ENCODE results near the gene TNFRSF17. TPM values are rescaled to one million over a fixed set of nuclear protein-coding genes. Genes with fewer than 3 reads are reported as not detected.
"Not testable (repeated sequence)": the region's sequence is repeated elsewhere in the genome, so short reads cannot be mapped to it uniquely, and the experiment has no call there.

Gene TNFRSF17
- not detected for total RNA-seq (ENCODE audit: unreplicated experiment)
- long read RNA-seq = 0 reads

DNA sequence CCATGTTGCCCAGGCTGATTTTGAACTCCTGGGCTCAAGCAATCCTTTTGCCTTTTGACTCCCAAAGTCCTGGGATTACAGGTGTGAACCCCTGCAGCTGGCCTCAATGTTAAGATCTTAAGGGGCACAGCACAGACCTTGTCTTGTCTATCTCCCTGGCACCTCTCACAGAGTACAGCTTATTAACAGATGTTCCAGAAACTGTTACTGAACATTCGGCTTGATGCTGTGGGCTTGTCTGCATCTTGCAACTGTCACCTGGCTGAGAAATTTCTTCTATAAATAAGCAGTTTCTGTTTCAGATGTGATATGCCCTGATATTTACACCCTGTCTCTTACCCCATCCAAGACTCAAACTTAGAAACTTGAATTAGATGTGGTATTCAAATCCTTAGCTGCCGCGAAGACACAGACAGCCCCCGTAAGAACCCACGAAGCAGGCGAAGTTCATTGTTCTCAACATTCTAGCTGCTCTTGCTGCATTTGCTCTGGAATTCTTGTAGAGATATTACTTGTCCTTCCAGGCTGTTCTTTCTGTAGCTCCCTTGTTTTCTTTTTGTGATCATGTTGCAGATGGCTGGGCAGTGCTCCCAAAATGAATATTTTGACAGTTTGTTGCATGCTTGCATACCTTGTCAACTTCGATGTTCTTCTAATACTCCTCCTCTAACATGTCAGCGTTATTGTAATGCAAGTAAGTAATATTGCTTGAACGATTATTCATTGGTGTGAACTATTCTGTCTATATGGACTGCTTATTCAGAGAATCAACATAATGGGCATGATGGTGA lies at the start of gene TNFRSF17:
TSS of gene TNFRSF17 (plus strand) at position 450 of the 791 bp plus-strand sequence. CDS start at position 565, 115 bp downstream.
- Mint-ChIP-seq H3K4me1 (ENCODE audit: low read depth, unreplicated experiment) (peaks cover 5% of the 10 kb centered on the region), H3K27me3 (ENCODE audit: unreplicated experiment) (no peaks in the 10 kb centered on the region), H3K36me3 (ENCODE audit: unreplicated experiment) (no peaks in the 10 kb centered on the region), H3K27ac (ENCODE audit: unreplicated experiment) (no peak within 1 kb of the TSS), H3K9me3 (ENCODE audit: unreplicated experiment) (peaks cover 6% of the 10 kb centered on the region), H3K4me3 (ENCODE audit: unreplicated experiment) (no peak within 1 kb of the TSS)
- no peak for DNase-seq
- TF ChIP-seq, protein P1, sequence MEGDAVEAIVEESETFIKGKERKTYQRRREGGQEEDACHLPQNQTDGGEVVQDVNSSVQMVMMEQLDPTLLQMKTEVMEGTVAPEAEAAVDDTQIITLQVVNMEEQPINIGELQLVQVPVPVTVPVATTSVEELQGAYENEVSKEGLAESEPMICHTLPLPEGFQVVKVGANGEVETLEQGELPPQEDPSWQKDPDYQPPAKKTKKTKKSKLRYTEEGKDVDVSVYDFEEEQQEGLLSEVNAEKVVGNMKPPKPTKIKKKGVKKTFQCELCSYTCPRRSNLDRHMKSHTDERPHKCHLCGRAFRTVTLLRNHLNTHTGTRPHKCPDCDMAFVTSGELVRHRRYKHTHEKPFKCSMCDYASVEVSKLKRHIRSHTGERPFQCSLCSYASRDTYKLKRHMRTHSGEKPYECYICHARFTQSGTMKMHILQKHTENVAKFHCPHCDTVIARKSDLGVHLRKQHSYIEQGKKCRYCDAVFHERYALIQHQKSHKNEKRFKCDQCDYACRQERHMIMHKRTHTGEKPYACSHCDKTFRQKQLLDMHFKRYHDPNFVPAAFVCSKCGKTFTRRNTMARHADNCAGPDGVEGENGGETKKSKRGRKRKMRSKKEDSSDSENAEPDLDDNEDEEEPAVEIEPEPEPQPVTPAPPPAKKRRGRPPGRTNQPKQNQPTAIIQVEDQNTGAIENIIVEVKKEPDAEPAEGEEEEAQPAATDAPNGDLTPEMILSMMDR (IDR thresholded peaks at IDR 0.05; ENCODE audit: partially characterized antibody, unreplicated experiment) = no peak

DNA sequence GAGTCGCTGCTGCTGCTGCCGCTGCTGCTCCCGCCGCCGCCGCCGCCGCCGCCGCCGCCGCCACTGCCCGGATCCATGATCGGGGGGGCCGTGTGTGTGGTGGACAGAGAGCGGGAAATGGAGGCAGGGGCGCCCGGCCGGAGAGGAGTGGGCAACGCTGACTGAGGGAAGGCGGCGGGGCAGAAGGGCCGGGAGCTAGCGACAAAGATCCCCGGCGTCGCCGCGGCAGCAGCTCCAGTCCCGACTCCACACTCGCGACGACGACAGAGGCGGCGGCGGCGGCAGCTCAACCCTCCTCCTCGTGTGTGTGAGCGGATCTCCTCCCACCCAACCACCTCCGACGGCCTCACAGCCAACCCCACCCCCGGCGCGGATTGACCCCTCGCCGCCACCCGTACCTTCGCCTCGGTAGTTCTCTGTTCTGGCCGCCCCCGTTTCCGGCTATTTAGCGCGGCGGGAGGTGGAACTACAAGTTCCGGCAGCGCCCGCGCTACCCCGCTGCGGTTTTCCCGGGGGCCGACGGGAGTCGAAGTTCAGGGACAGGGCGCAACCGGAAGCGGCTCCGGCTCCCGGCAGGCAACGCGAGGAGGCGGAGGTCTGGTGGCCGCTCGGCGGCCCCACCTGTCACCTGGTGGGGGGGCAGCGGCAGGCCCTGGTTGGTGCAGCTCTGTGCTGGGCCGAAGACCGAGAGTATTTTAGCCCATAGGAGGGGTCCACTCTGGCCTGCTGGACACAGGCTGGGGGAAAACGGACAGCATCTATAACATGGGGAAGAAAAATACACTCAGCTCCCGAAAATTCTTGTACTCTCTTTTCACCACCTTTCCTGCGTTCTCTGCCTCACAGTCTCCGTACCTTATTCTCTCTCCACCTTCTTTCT lies 49.1 kb upstream of the TNFRSF17 start, which contains the start of gene GSPT1:
TSS of gene GSPT1 (minus strand) at position 313 of the 880 bp plus-strand sequence. CDS start at position 77, 236 bp downstream.
- peak within 1 kb of the TSS; percentile 93 for H3K4me3 Mint-ChIP-seq (ENCODE audit: unreplicated experiment)
- peaks cover 12% of the 10 kb centered on the region for H3K9me3 Mint-ChIP-seq (ENCODE audit: unreplicated experiment)
- no peaks in the 10 kb centered on the region for H3K36me3 Mint-ChIP-seq (ENCODE audit: unreplicated experiment)
- TF ChIP-seq, protein P1 (IDR thresholded peaks at IDR 0.05; ENCODE audit: partially characterized antibody, unreplicated experiment) = peak; percentile 52
- peak; percentile 100 for DNase-seq
- H3K27ac Mint-ChIP-seq (ENCODE audit: unreplicated experiment) = peak within 1 kb of the TSS; percentile 99
- H3K4me1 Mint-ChIP-seq (ENCODE audit: low read depth, unreplicated experiment) = peaks cover 26% of the 10 kb centered on the region
- peaks cover 6% of the 10 kb centered on the region for H3K27me3 Mint-ChIP-seq (ENCODE audit: unreplicated experiment)

DNA sequence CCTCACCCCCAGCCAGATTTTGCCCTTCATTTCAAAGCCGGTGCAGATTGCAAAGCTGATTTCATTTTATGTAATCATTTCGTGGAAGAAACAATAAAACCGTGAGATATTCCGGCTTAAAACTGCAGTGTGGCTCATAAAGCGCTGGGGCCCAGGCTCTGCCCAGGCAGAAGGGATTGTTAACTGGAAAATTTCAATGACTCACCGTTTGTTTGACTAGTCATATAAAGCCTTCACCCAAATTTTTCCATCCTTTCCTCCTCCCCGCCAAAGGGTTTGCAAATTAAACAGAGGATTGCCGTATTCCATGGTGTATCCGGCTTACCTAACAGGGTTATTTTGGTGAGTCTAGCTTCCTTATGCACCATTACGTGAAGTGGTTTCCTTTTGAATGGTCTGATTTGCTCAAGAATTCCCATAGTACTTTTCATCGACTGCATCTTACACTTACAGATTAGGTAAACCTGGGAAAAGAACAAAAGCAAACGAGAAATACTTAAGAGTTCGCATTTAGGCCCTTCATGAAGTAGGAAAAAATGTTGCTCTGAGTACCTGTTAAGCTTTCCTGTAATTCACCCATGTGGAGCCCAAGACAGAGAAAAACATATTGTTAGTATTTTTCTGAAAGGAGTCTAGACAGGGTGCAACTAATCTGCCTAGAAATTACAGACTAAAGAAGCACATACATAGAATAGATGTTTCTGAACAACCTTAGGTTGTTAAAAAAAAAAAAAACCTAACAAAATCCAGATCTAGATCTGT lies 48.3 kb upstream of the TNFRSF17 start:
- Mint-ChIP-seq H3K4me1 (ENCODE audit: low read depth, unreplicated experiment) (peaks cover 25% of the 10 kb centered on the region), H3K9me3 (ENCODE audit: unreplicated experiment) (peaks cover 12% of the 10 kb centered on the region), H3K27me3 (ENCODE audit: unreplicated experiment) (peaks cover 6% of the 10 kb centered on the region), H3K4me3 (ENCODE audit: unreplicated experiment) (peak overlapping the region; percentile 93), H3K27ac (ENCODE audit: unreplicated experiment) (peak overlapping the region; percentile 99), H3K36me3 (ENCODE audit: unreplicated experiment) (no peaks in the 10 kb centered on the region)
- no peak for DNase-seq
- TF ChIP-seq, protein P1 (IDR thresholded peaks at IDR 0.05; ENCODE audit: partially characterized antibody, unreplicated experiment) = no peak

DNA sequence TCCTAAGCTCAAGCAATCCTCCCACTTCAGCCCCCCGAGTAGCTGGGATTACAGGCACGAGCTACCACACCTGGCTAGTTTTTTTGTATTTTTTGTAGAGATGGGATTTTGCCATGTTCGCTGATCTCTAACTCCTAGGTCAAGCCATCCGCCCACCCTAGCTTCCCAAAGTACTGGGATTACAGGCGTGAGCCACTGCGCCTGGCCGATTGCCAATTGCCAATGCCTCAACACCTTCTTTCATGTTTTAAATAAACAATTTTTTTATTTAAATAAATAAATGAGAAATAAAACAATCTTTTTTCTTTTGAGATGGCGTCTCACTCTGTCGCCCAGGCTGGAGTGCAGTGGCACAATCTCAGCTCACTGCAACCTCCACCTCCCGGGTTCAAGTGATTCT lies 41.0 kb upstream of the TNFRSF17 start:
- not testable (repeated sequence) for H3K9me3 Mint-ChIP-seq (ENCODE audit: unreplicated experiment); H3K27me3 Mint-ChIP-seq (ENCODE audit: unreplicated experiment); H3K36me3 Mint-ChIP-seq (ENCODE audit: unreplicated experiment); H3K4me1 Mint-ChIP-seq (ENCODE audit: low read depth, unreplicated experiment); DNase-seq; H3K4me3 Mint-ChIP-seq (ENCODE audit: unreplicated experiment); H3K27ac Mint-ChIP-seq (ENCODE audit: unreplicated experiment)

DNA sequence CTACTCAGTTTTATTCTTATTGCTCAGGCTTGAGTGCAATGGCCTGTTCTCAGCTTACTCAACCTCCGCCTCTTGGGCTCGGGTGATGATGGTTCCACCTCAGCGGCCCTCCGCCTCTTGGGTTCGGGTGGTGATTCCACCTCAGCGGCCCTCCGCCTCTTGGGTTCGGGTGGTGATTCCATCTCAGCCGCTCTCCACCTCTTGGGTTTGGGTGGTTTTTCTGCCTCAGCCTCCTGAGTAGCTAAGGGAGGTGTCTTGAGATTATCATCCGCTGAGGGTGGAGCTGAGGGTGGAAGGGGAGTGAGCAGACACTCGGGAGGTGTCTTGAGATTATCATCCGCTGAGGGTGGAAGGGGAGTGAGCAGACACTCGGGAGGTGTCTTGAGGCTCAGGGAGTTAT lies 37.7 kb upstream of the TNFRSF17 start:
- H3K27ac Mint-ChIP-seq (ENCODE audit: unreplicated experiment); H3K36me3 Mint-ChIP-seq (ENCODE audit: unreplicated experiment); H3K9me3 Mint-ChIP-seq (ENCODE audit: unreplicated experiment); H3K4me1 Mint-ChIP-seq (ENCODE audit: low read depth, unreplicated experiment); H3K27me3 Mint-ChIP-seq (ENCODE audit: unreplicated experiment); H3K4me3 Mint-ChIP-seq (ENCODE audit: unreplicated experiment); DNase-seq: not testable (repeated sequence)

DNA sequence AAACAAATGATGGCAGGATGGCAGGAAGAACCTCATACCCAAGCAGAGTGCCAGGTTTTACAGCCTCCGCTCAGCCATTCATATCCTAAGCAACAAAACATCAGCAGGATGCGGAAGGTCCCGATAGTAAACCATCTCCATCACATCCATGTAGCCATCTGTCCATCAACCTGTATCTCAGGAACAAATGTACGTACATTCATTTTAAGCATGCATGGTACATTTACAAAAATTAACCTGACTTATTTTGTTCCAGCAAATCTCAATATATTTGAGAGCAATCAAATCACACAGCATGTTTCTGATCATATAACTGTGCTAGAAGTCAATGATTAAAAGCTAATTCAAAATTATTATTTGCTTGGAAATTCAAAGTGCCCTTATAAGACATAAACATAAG lies 23.1 kb upstream of the TNFRSF17 start, which contains the start of gene NPIPB2:
TSS of gene NPIPB2 (minus strand) at position 101 of the 400 bp plus-strand sequence. CDS start at position 101, 0 bp downstream.
- DNase-seq; H3K4me3 Mint-ChIP-seq (ENCODE audit: unreplicated experiment); H3K27ac Mint-ChIP-seq (ENCODE audit: unreplicated experiment); H3K27me3 Mint-ChIP-seq (ENCODE audit: unreplicated experiment); H3K36me3 Mint-ChIP-seq (ENCODE audit: unreplicated experiment); H3K9me3 Mint-ChIP-seq (ENCODE audit: unreplicated experiment); H3K4me1 Mint-ChIP-seq (ENCODE audit: low read depth, unreplicated experiment): not testable (repeated sequence)

Data from glutamatergic neuron (in vitro differentiated cells).